Measurements from ENCODE around the gene RAPGEF6. TPM values are rescaled to one million over a fixed set of nuclear protein-coding genes. Genes with fewer than 3 reads are reported as not detected.
A peak's percentile ranks its signal among the peaks of the same experiment; 100 is the strongest.

The RAPGEF6 gene
- total and polyA plus RNA-seq, 9 of the 15 experiments (the other 6 are each of a cell fraction or from before 2014, with no cell fraction given) = 2.7 to 23.4 (median 12.7) TPM

DNA sequence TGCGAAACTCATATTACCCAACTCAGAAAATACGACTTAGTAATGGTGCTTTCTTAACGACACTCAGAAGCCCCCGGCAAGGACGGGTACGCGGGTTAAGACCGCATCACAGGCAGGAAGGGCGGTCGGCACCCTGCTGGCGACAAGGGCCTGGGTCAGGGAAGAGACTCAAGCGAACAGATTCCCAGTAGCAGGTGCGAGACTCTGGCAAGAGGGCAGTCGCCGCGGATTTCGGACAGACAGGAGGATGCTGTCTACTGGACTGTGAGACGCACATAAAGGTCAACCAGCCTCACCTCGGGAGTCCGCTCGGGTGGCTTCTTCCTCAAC, 398 bp downstream of the RAPGEF6 start:
- Histone ChIP-seq H3K9me1 (ENCODE audit: control insufficient read depth, insufficient read depth, low read length) (peaks cover 4% of the 10 kb centered on the region), H3K27me3 (ENCODE audit: control insufficient read depth in 2 of 2, insufficient read depth in 2 of 2, low read length in 2 of 2) (no peaks in the 10 kb centered on the region), H3K9me3 (replicated peaks; ENCODE audit: control insufficient read depth, insufficient read depth, low read depth, low read length) (no peaks in the 10 kb centered on the region), H3K27ac (ENCODE audit: extremely low read depth, low read depth, low read length) (peak overlapping the region; percentile 99), H3K9ac (ENCODE audit: insufficient read depth in 1 of 2, low read depth in 2 of 2, low read length in 2 of 2) (peak overlapping the region; percentile 92 to 100), H3K36me3 (ENCODE audit: control insufficient read depth, insufficient read depth, low read length) (peaks cover 15% of the 10 kb centered on the region), H3K4me1 (replicated peaks in 1 of 2; ENCODE audit: control insufficient read depth in 2 of 2, insufficient read depth in 2 of 2, low read length in 2 of 2) (peaks cover 19 to 52% of the 10 kb centered on the region in 2 experiments; a peak in 4 of 5 replicates), H3K4me3 (peak overlapping the region; percentile 70), H3K79me2 (ENCODE audit: control insufficient read depth, insufficient read depth, low read length) (peaks cover 54% of the 10 kb centered on the region), H2AFZ (ENCODE audit: low read depth, low read length) (peak overlapping the region; percentile 84), H3K4me2 (ENCODE audit: insufficient read depth, low read length) (peak overlapping the region; percentile 99), H4K20me1 (replicated peaks; ENCODE audit: control insufficient read depth, insufficient read depth, low read length) (peaks cover 20% of the 10 kb centered on the region)
- intact Hi-C loops (cut with micrococcal nuclease) = loop anchor here (2.0 kb wide), 2 partner anchors 46 to 162 kb away; partner anchors contain the start of gene FNIP1
- WGBS (ENCODE audit: insufficient coverage, low coverage, missing lambda C conversion rate) = 2% methylated on average over 21 of the region's 21 CpGs
- FAIRE-seq (no peak), DNase-seq (ENCODE audit: extremely low read depth in 1 of 4, low spot score in 3 of 4) (peak in 3 of 4 experiments; percentile 47 to 77 (median 52)), ATAC-seq (peak; percentile 54)
- POLR2A ChIA-PET = no interaction called here
- BruUV-seq (replicated peaks) = TSS peak; percentile 71
- CTCF ChIA-PET (ENCODE audit: low intra/inter-chr PET ratio) = no interaction called here
- in situ Hi-C loops (cut with MboI) = no loop called here
- TF ChIP-seq KDM1A (IDR thresholded peaks at IDR 0.05) (peak; percentile 16 to 49; a peak in 2 of 4 replicates), ZFP30 (CRISPR knock-in tag; IDR thresholded peaks at IDR 0.05; ENCODE audit: borderline replicate concordance) (no peak), RBM39 (optimal IDR thresholded peaks at IDR 0.05; ENCODE audit: low read depth, low read length) (peak; percentile 24), CBFB (CRISPR knock-in tag; IDR thresholded peaks at IDR 0.05) (peak; percentile 41; the same call in 1 of the 2 replicates), NR2C1 (IDR thresholded peaks at IDR 0.05) (no peak), NR2C1 (tag; IDR thresholded peaks at IDR 0.05) (0 out of 2 replicates have a peak, but pooled peaks have one; percentile 30), IFI16 (CRISPR knock-in tag; IDR thresholded peaks at IDR 0.05) (no peak), CC2D1A (IDR thresholded peaks at IDR 0.05) (no peak), KLF10 (CRISPR knock-in tag; IDR thresholded peaks at IDR 0.05) (no peak), RFX5 (IDR thresholded peaks at IDR 0.05; ENCODE audit: low read depth, low read length) (no peak), ERF (CRISPR knock-in tag; IDR thresholded peaks at IDR 0.05) (no peak), ETV1 (tag; conservative IDR thresholded peaks at IDR 0.05; ENCODE audit: low read depth) (0 out of 2 replicates have a peak, but pooled peaks have one; percentile 5)
- TF ChIP-seq, protein P1, sequence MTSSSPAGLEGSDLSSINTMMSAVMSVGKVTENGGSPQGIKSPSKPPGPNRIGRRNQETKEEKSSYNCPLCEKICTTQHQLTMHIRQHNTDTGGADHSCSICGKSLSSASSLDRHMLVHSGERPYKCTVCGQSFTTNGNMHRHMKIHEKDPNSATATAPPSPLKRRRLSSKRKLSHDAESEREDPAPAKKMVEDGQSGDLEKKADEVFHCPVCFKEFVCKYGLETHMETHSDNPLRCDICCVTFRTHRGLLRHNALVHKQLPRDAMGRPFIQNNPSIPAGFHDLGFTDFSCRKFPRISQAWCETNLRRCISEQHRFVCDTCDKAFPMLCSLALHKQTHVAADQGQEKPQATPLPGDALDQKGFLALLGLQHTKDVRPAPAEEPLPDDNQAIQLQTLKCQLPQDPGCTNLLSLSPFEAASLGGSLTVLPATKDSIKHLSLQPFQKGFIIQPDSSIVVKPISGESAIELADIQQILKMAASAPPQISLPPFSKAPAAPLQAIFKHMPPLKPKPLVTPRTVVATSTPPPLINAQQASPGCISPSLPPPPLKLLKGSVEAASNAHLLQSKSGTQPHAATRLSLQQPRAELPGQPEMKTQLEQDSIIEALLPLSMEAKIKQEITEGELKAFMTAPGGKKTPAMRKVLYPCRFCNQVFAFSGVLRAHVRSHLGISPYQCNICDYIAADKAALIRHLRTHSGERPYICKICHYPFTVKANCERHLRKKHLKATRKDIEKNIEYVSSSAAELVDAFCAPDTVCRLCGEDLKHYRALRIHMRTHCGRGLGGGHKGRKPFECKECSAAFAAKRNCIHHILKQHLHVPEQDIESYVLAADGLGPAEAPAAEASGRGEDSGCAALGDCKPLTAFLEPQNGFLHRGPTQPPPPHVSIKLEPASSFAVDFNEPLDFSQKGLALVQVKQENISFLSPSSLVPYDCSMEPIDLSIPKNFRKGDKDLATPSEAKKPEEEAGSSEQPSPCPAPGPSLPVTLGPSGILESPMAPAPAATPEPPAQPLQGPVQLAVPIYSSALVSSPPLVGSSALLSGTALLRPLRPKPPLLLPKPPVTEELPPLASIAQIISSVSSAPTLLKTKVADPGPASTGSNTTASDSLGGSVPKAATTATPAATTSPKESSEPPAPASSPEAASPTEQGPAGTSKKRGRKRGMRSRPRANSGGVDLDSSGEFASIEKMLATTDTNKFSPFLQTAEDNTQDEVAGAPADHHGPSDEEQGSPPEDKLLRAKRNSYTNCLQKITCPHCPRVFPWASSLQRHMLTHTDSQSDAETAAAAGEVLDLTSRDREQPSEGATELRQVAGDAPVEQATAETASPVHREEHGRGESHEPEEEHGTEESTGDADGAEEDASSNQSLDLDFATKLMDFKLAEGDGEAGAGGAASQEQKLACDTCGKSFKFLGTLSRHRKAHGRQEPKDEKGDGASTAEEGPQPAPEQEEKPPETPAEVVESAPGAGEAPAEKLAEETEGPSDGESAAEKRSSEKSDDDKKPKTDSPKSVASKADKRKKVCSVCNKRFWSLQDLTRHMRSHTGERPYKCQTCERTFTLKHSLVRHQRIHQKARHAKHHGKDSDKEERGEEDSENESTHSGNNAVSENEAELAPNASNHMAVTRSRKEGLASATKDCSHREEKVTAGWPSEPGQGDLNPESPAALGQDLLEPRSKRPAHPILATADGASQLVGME (CRISPR knock-in tag; IDR thresholded peaks at IDR 0.05) = 0 out of 2 replicates have a peak, but pooled peaks have one; percentile 79
- TF ChIP-seq, protein P2, sequence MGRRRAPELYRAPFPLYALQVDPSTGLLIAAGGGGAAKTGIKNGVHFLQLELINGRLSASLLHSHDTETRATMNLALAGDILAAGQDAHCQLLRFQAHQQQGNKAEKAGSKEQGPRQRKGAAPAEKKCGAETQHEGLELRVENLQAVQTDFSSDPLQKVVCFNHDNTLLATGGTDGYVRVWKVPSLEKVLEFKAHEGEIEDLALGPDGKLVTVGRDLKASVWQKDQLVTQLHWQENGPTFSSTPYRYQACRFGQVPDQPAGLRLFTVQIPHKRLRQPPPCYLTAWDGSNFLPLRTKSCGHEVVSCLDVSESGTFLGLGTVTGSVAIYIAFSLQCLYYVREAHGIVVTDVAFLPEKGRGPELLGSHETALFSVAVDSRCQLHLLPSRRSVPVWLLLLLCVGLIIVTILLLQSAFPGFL (CRISPR knock-in tag; IDR thresholded peaks at IDR 0.05) = 0 out of 2 replicates have a peak, but pooled peaks have one; percentile 30
- TF ChIP-seq, protein P3, sequence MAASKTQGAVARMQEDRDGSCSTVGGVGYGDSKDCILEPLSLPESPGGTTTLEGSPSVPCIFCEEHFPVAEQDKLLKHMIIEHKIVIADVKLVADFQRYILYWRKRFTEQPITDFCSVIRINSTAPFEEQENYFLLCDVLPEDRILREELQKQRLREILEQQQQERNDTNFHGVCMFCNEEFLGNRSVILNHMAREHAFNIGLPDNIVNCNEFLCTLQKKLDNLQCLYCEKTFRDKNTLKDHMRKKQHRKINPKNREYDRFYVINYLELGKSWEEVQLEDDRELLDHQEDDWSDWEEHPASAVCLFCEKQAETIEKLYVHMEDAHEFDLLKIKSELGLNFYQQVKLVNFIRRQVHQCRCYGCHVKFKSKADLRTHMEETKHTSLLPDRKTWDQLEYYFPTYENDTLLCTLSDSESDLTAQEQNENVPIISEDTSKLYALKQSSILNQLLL (CRISPR knock-in tag; IDR thresholded peaks at IDR 0.05; ENCODE audit: borderline replicate concordance) = no peak

Measured in K562 (cell line).